HG03064 (cell line): ENCODE measurements around the gene TUFT1.
"Not testable (repeated sequence)": the region's sequence is repeated elsewhere in the genome, so short reads cannot be mapped to it uniquely, and the experiment has no call there.

ENCODE experiments used
- ATAC-seq: cut with Tn5 transposase; IDR thresholded peaks from one replicate; pipeline ENCODE4 v1.9.1; 2021; ENCODE audit warnings: low read depth; ENCODE audit not compliant: unreplicated experiment

Gene TUFT1

GRCh38 chr1:151511636-151512215, 28.4 kb upstream of the TUFT1 start:
- no peak for ATAC-seq

GRCh38 chr1:151512326-151512725, 27.8 kb upstream of the TUFT1 start:
- ATAC-seq: no peak

GRCh38 chr1:151512801-151513625, 27.1 kb upstream of the TUFT1 start:
- no peak for ATAC-seq

GRCh38 chr1:151513626-151514121, 26.4 kb upstream of the TUFT1 start:
- no peak for ATAC-seq

- ATAC-seq: no peak
Observed at GRCh38 chr1:151514366-151514765, 25.7 kb upstream of the TUFT1 start.

GRCh38 chr1:151515265-151515664, 24.8 kb upstream of the TUFT1 start:
- ATAC-seq: no peak

GRCh38 chr1:151516031-151516511, 24.0 kb upstream of the TUFT1 start:
- no peak for ATAC-seq

GRCh38 chr1:151518431-151518830, 21.7 kb upstream of the TUFT1 start:
- no peak for ATAC-seq

- ATAC-seq: no peak
Observed at GRCh38 chr1:151518936-151519335, 21.2 kb upstream of the TUFT1 start.

- no peak for ATAC-seq
Observed at GRCh38 chr1:151519667-151520066, 20.4 kb upstream of the TUFT1 start.

GRCh38 chr1:151520359-151520758, 19.8 kb upstream of the TUFT1 start:
- ATAC-seq: no peak

- not testable (repeated sequence) for ATAC-seq
Observed at GRCh38 chr1:151522427-151522826, 17.7 kb upstream of the TUFT1 start.

GRCh38 chr1:151523326-151523725, 16.8 kb upstream of the TUFT1 start:
- ATAC-seq: no peak

- ATAC-seq: no peak
Observed at GRCh38 chr1:151524736-151525135, 15.4 kb upstream of the TUFT1 start.

GRCh38 chr1:151526735-151527525, 13.2 kb upstream of the TUFT1 start:
- no peak for ATAC-seq

- no peak for ATAC-seq
Observed at GRCh38 chr1:151529211-151529702, 10.9 kb upstream of the TUFT1 start.

- ATAC-seq: no peak
Observed at GRCh38 chr1:151529781-151530180, 10.3 kb upstream of the TUFT1 start.

GRCh38 chr1:151530461-151530860, 9.6 kb upstream of the TUFT1 start:
- no peak for ATAC-seq

GRCh38 chr1:151533870-151534269, 6.2 kb upstream of the TUFT1 start:
- ATAC-seq: no peak

GRCh38 chr1:151534662-151535278, 5.3 kb upstream of the TUFT1 start:
- no peak for ATAC-seq
